ENCODE results near the gene PTH.

Gene PTH

DNA sequence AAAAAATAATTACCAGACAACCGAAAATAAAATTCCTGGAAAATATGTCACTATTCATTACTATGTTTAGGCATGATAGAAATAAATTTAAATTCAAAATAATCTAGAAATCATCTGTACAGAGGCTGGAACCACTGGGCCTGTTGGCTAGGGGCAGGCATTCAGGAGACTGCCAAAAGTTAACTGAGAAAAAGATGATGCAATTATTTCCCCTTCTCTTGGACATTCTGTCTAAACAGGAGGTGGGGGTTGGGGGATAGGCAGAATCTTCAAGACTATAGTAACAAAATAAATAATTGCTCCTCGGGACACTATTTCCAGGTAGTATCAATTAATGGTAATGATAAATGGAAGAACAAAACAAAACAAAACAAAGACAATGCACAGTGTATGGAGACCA lies 46.9 kb downstream of the PTH start:
- FAIRE-seq: no peak

DNA sequence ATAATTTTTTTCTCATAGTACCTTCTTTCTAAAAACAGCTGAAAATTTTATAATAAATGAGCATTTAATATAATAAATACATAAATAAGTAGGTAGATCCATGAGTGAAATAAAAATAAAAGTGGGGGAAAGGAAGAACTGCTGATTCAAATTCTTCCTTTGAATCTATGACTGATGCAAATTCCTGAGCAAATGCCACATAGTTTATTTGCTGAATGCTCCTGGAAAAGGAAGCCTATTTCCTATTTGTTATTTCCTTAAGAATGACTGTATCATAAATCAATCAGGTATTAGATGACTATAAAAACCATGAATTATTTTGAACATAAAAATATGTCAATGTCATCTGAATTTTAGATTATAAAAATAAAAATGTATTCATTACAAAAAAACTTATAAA lies 49.4 kb downstream of the PTH start:
- no peak for FAIRE-seq

DNA sequence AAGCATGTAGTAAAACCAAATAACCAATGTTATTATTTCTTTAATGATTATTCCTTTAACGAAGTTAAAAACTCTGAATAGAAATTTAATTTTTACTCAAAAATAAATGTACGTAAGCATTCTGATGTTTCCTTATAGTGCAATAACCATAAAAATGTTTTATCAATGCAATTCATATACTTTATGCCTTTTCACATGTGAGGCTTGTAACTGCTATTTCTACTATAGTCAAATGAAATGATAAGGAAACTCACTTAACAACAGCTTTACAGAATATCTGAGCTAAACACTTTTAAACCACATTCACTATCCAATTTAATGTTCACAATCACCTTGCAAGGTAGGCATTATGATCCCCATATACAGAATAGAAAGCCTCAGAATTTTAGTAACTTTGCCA lies 50.2 kb downstream of the PTH start:
- peak; percentile 89 for FAIRE-seq
